Peyer's patch (tissue), 4 donors: Measurements from ENCODE around the gene CYS1.

Experiments
- POLR2A ChIP-seq, 2 donors: fragments of 450-650 bp; IDR thresholded peaks; one replicate each; pipeline ENCODE4 v1.5.1; 2017; ENCODE audit warnings: antibody characterized with exemption in 2 of 2, mild to moderate bottlenecking in 2 of 2, moderate library complexity in 2 of 2
- TF ChIP-seq, protein P1 (sequence below), 6 experiments: fragments of 450-650 bp in 4 of 6; fragments of 200-600 bp in 2 of 6; sonication (generic) in 1 of 6; IDR thresholded peaks; one replicate each; pipeline ENCODE4 v1.5.1; 2017 to 2019; ENCODE audit warnings: antibody characterized with exemption in 6 of 6, mild to moderate bottlenecking in 3 of 6, moderate library complexity in 1 of 6

DNA sequence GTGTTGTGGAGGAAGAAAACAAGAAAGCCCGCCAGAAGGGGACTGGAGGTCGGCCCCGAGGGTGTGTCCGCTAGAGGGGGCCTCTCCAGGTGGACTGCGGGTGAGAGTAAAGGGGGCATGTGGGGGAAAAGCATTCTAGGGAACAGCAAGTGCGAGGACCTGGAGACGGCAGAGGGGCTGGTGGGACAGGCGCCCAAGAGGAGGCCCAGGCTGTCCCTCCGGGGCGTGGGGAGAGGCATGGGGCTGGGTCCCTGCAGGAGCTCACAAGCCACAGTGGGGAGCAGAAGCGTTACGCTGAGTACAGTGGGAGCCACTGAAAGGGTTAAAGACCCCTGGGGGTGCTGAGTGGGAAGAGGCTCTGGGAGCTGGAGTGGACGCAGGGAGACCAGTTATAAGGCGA lies 38.5 kb downstream of the CYS1 start:
- TF ChIP-seq, protein P1, sequence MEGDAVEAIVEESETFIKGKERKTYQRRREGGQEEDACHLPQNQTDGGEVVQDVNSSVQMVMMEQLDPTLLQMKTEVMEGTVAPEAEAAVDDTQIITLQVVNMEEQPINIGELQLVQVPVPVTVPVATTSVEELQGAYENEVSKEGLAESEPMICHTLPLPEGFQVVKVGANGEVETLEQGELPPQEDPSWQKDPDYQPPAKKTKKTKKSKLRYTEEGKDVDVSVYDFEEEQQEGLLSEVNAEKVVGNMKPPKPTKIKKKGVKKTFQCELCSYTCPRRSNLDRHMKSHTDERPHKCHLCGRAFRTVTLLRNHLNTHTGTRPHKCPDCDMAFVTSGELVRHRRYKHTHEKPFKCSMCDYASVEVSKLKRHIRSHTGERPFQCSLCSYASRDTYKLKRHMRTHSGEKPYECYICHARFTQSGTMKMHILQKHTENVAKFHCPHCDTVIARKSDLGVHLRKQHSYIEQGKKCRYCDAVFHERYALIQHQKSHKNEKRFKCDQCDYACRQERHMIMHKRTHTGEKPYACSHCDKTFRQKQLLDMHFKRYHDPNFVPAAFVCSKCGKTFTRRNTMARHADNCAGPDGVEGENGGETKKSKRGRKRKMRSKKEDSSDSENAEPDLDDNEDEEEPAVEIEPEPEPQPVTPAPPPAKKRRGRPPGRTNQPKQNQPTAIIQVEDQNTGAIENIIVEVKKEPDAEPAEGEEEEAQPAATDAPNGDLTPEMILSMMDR (IDR thresholded peaks at IDR 0.05): no peak
- no peak for TF ChIP-seq POLR2A (IDR thresholded peaks at IDR 0.05)
